Measurements from ENCODE around the gene RAMP3.
"Not testable (repeated sequence)": the region's sequence is repeated elsewhere in the genome, so short reads cannot be mapped to it uniquely, and the experiment has no call there.

The RAMP3 gene

GRCh38 chr7:45157286-45157652 is 322 bp upstream of the RAMP3 start:
- DNase-seq (ENCODE audit: low read depth), result no peak

- no peak for DNase-seq (ENCODE audit: low read depth)
Observed at GRCh38 chr7:45158471-45158870, 880 bp downstream of the RAMP3 start.

GRCh38 chr7:45159296-45159695 is 1.7 kb downstream of the RAMP3 start:
- DNase-seq (ENCODE audit: low read depth), result no peak

GRCh38 chr7:45160417-45160881 is 2.9 kb downstream of the RAMP3 start:
- no peak for DNase-seq (ENCODE audit: low read depth)

GRCh38 chr7:45161138-45161537 is 3.5 kb downstream of the RAMP3 start:
- no peak for DNase-seq (ENCODE audit: low read depth)

GRCh38 chr7:45161842-45162241 is 4.3 kb downstream of the RAMP3 start:
- no peak for DNase-seq (ENCODE audit: low read depth)

GRCh38 chr7:45162311-45162845 is 4.8 kb downstream of the RAMP3 start:
- DNase-seq (ENCODE audit: low read depth), result no peak

GRCh38 chr7:45162943-45163691 is 5.5 kb downstream of the RAMP3 start:
- no peak for DNase-seq (ENCODE audit: low read depth)

- DNase-seq (ENCODE audit: low read depth), result no peak
Observed at GRCh38 chr7:45163692-45164052, 6.1 kb downstream of the RAMP3 start.

- DNase-seq (ENCODE audit: low read depth), result not testable (repeated sequence)
Observed at GRCh38 chr7:45164271-45164670, 6.7 kb downstream of the RAMP3 start.

GRCh38 chr7:45165857-45166256 is 8.3 kb downstream of the RAMP3 start:
- no peak for DNase-seq (ENCODE audit: low read depth)

GRCh38 chr7:45171946-45172345 is 14.4 kb downstream of the RAMP3 start:
- DNase-seq (ENCODE audit: low read depth), result no peak

- DNase-seq (ENCODE audit: low read depth), result no peak
Observed at GRCh38 chr7:45173596-45174327, 16.2 kb downstream of the RAMP3 start.

GRCh38 chr7:45174328-45174610 is 16.7 kb downstream of the RAMP3 start:
- no peak for DNase-seq (ENCODE audit: low read depth)

GRCh38 chr7:45174966-45175765 is 17.6 kb downstream of the RAMP3 start:
- no peak for DNase-seq (ENCODE audit: low read depth)

- DNase-seq (ENCODE audit: low read depth), result no peak
Observed at GRCh38 chr7:45176091-45176490, 18.5 kb downstream of the RAMP3 start.

GRCh38 chr7:45176886-45177731 is 19.5 kb downstream of the RAMP3 start:
- DNase-seq (ENCODE audit: low read depth), result no peak

- no peak for DNase-seq (ENCODE audit: low read depth)
Observed at GRCh38 chr7:45177801-45178200, 20.2 kb downstream of the RAMP3 start.

GRCh38 chr7:45178241-45179225 is 20.9 kb downstream of the RAMP3 start:
- DNase-seq (ENCODE audit: low read depth), result no peak

GRCh38 chr7:45179666-45180065 is 22.1 kb downstream of the RAMP3 start:
- no peak for DNase-seq (ENCODE audit: low read depth)
